Measurements from ENCODE around the gene NACC1. TPM values are rescaled to one million over a fixed set of nuclear protein-coding genes. Genes with fewer than 3 reads are reported as not detected.

The NACC1 gene
- total and polyA plus RNA-seq, 2 donors (not counting 3 experiments of a cell fraction or from before 2014, with no cell fraction given) = 97.6 to 120 TPM

DNA sequence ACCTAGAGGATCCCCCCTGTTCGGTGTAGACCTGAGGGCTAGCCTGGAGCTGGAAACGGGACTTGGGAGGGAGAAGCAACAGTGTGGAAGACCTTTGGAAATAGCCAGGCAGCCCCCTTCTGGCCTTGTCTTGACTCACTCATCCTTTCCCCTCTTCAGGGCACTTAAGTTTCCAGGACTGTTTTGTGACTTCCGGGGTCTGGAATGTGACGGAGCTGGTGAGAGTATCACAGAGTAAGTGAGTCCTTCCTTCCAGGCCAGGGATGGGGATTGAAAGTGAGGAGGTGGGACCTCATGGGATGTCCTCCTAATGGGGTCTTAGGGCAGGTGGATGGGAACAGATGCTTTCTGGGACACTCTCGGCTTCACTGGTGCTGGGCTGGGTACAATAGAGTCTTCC lies 44.8 kb upstream of the NACC1 start:
- Histone ChIP-seq H3K36me3 (ENCODE audit: control insufficient read depth in 2 of 2, extremely low read depth in 1 of 2, insufficient read depth in 2 of 2, low read length in 2 of 2) (peaks cover 0 to 8% of the 10 kb centered on the region in 2 experiments), H3K79me2 (ENCODE audit: control insufficient read depth, insufficient read depth, low read length) (no peaks in the 10 kb centered on the region)
- FAIRE-seq = no peak

DNA sequence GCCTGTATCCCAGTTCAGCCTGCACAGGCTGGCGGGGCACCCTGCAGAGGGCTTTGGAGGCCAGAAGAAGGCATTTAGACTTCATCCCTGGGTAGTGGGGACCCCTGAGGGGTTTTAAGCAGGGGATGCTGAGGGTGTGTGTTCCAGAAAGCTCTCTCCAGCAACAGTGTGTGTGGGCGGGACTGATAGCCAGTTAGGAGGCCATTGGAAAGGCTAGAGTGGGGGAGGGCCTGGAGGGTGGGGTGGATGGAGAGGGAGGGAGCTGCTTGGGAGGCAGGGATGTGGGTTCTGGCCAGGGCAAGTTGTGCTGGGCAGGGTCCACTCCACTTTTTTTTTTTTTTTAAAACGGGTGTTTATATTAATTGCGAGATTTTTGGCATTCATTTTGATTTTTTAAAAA lies 43.7 kb upstream of the NACC1 start:
- H3K4me3 ChIP-seq (replicated peaks in 1 of 3; ENCODE audit: insufficient read depth in 1 of 3, low read depth in 1 of 3, low read length in 3 of 3) = no peak overlapping the region
- peaks cover 0 to 8% of the 10 kb centered on the region in 2 experiments for H3K36me3 ChIP-seq (ENCODE audit: control insufficient read depth in 2 of 2, extremely low read depth in 1 of 2, insufficient read depth in 2 of 2, low read length in 2 of 2)
- no peak overlapping the region for H3K4me2 ChIP-seq (ENCODE audit: insufficient read depth, low read length)
- BruUV-seq (replicated peaks) = no TSS peak
- dilution Hi-C loops (cut with MboI; ENCODE audit: extremely low pct_ligation_motif_present, low sequenced_read_pairs) (no loop called here), intact Hi-C loops (cut with micrococcal nuclease) (no loop called here)
- H3K9me1 ChIP-seq (replicated peaks; ENCODE audit: control insufficient read depth, extremely low read depth, insufficient read depth, low read length) = no peaks in the 10 kb centered on the region
- POLR2A ChIA-PET = interaction anchor here (0.7 kb wide), 1 partner anchor 118 kb away, joined by 3 read pairs; no protein-coding TSS in a partner anchor
- no peak for DNase-seq (ENCODE audit: low read depth, low spot score)
- no peaks in the 10 kb centered on the region for H3K79me2 ChIP-seq (ENCODE audit: control insufficient read depth, insufficient read depth, low read length)
- no peaks in the 10 kb centered on the region for H4K20me1 ChIP-seq (replicated peaks; ENCODE audit: control insufficient read depth, extremely low read depth, insufficient read depth, low read length)
- H2AFZ ChIP-seq (ENCODE audit: low read depth, low read length) = no peak overlapping the region
- H3K9me3 ChIP-seq (replicated peaks; ENCODE audit: control insufficient read depth, insufficient read depth, low read length) = no peaks in the 10 kb centered on the region
- peaks cover 4% of the 10 kb centered on the region for H3K4me1 ChIP-seq (ENCODE audit: control insufficient read depth, extremely low read depth, insufficient read depth, low read length)
- H3K9ac ChIP-seq (replicated peaks; ENCODE audit: extremely low read depth, insufficient read depth, low read length) = no peak overlapping the region
- no peak for FAIRE-seq
- no peaks in the 10 kb centered on the region for H3K27me3 ChIP-seq (ENCODE audit: control insufficient read depth in 2 of 2, insufficient read depth in 2 of 2, low read length in 2 of 2)
- no peak overlapping the region for H3K27ac ChIP-seq (ENCODE audit: insufficient read depth, low read depth, low read length)
- TF ChIP-seq MYC (IDR thresholded peaks at IDR 0.05; ENCODE audit: low read depth, low read length) = no peak
- TF ChIP-seq, protein P1, sequence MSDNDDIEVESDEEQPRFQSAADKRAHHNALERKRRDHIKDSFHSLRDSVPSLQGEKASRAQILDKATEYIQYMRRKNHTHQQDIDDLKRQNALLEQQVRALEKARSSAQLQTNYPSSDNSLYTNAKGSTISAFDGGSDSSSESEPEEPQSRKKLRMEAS (IDR thresholded peaks at IDR 0.05; ENCODE audit: insufficient read depth, insufficient read length) = no peak
- TF ChIP-seq EZH2 (IDR thresholded peaks at IDR 0.05; ENCODE audit: borderline replicate concordance, low read depth, low read length, severe bottlenecking) = no peak
- no peak for TF ChIP-seq POLR2AphosphoS5 (IDR thresholded peaks at IDR 0.05; ENCODE audit: insufficient read depth, low read depth, low read length)
- TF ChIP-seq POLR2A (IDR thresholded peaks at IDR 0.05; ENCODE audit: low read depth, low read length) = no peak
- no peak for TF ChIP-seq JUN (IDR thresholded peaks at IDR 0.05; ENCODE audit: borderline replicate concordance, insufficient read depth, insufficient read length, low read depth)
- TF ChIP-seq, protein P2, sequence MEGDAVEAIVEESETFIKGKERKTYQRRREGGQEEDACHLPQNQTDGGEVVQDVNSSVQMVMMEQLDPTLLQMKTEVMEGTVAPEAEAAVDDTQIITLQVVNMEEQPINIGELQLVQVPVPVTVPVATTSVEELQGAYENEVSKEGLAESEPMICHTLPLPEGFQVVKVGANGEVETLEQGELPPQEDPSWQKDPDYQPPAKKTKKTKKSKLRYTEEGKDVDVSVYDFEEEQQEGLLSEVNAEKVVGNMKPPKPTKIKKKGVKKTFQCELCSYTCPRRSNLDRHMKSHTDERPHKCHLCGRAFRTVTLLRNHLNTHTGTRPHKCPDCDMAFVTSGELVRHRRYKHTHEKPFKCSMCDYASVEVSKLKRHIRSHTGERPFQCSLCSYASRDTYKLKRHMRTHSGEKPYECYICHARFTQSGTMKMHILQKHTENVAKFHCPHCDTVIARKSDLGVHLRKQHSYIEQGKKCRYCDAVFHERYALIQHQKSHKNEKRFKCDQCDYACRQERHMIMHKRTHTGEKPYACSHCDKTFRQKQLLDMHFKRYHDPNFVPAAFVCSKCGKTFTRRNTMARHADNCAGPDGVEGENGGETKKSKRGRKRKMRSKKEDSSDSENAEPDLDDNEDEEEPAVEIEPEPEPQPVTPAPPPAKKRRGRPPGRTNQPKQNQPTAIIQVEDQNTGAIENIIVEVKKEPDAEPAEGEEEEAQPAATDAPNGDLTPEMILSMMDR (IDR thresholded peaks at IDR 0.05; ENCODE audit: extremely low read depth in 1 of 2, insufficient read depth in 1 of 2, low read depth in 1 of 2, low read length in 2 of 2) = no peak
- no peak for TF ChIP-seq GATA2 (IDR thresholded peaks at IDR 0.05; ENCODE audit: insufficient read depth, insufficient read length, low read depth, low read length)
- no peak for TF ChIP-seq FOS (IDR thresholded peaks at IDR 0.05; ENCODE audit: borderline replicate concordance, insufficient read depth, low read length)
- CTCF ChIA-PET = interaction anchor here (1.3 to 2.2 kb wide), 3 partner anchors 13 to 97 kb away, joined by 4 to 9 read pairs (median 6); no protein-coding TSS in a partner anchor

More for the DNA sequence above, 44.8 kb upstream of the NACC1 start:
- intact Hi-C loops (cut with micrococcal nuclease) (no loop called here), dilution Hi-C loops (cut with MboI; ENCODE audit: extremely low pct_ligation_motif_present, low sequenced_read_pairs) (no loop called here)
- CTCF ChIA-PET = interaction anchor here (1.3 to 2.2 kb wide), 3 partner anchors 12 to 96 kb away, joined by 4 to 9 read pairs (median 6); no protein-coding TSS in a partner anchor
- Histone ChIP-seq H3K4me3 (replicated peaks in 1 of 3; ENCODE audit: insufficient read depth in 1 of 3, low read depth in 1 of 3, low read length in 3 of 3) (no peak overlapping the region), H3K27me3 (ENCODE audit: control insufficient read depth in 2 of 2, insufficient read depth in 2 of 2, low read length in 2 of 2) (no peaks in the 10 kb centered on the region), H3K4me2 (ENCODE audit: insufficient read depth, low read length) (no peak overlapping the region), H3K9me3 (replicated peaks; ENCODE audit: control insufficient read depth, insufficient read depth, low read length) (no peaks in the 10 kb centered on the region), H3K9me1 (replicated peaks; ENCODE audit: control insufficient read depth, extremely low read depth, insufficient read depth, low read length) (no peaks in the 10 kb centered on the region), H2AFZ (ENCODE audit: low read depth, low read length) (no peak overlapping the region), H4K20me1 (replicated peaks; ENCODE audit: control insufficient read depth, extremely low read depth, insufficient read depth, low read length) (no peaks in the 10 kb centered on the region), H3K27ac (ENCODE audit: insufficient read depth, low read depth, low read length) (no peak overlapping the region), H3K9ac (replicated peaks; ENCODE audit: extremely low read depth, insufficient read depth, low read length) (no peak overlapping the region), H3K4me1 (ENCODE audit: control insufficient read depth, extremely low read depth, insufficient read depth, low read length) (no peaks in the 10 kb centered on the region)
- no TSS peak for BruUV-seq (replicated peaks)
- POLR2A ChIA-PET = no interaction called here
- DNase-seq (ENCODE audit: low read depth, low spot score) = no peak
- TF ChIP-seq MYC (IDR thresholded peaks at IDR 0.05; ENCODE audit: low read depth, low read length) = no peak
- TF ChIP-seq FOS (IDR thresholded peaks at IDR 0.05; ENCODE audit: borderline replicate concordance, insufficient read depth, low read length) = no peak
- no peak for TF ChIP-seq EZH2 (IDR thresholded peaks at IDR 0.05; ENCODE audit: borderline replicate concordance, low read depth, low read length, severe bottlenecking)
- TF ChIP-seq GATA2 (IDR thresholded peaks at IDR 0.05; ENCODE audit: insufficient read depth, insufficient read length, low read depth, low read length) = no peak
